Measurements from ENCODE around the gene FANCG. TPM values are rescaled to one million over a fixed set of nuclear protein-coding genes. Genes with fewer than 3 reads are reported as not detected.
A peak's percentile ranks its signal among the peaks of the same experiment; 100 is the strongest.

The FANCG gene
- total RNA-seq, 4 donors from 2014 or later, result 11.6 to 23.4 (median 18.8) TPM

- intact Hi-C loops (cut with DNase I), result no loop called here
- WGBS, 2 donors, result 8 to 25% methylated on average over 1 to 3 of the region's 3 CpGs
- H3K36me3 ChIP-seq, result peaks cover 22 to 37% (median 28%) of the 10 kb centered on the region in 3 donors
- H3K9me3 ChIP-seq, result no peaks in the 10 kb centered on the region
- H3K4me3 ChIP-seq, result peak overlapping the region; percentile 70 to 94 (median 74)
- peak overlapping the region; percentile 91 to 96 (median 94) for H3K27ac ChIP-seq
- H3K27me3 ChIP-seq, result no peaks in the 10 kb centered on the region
- H3K4me1 ChIP-seq, result peaks cover 45 to 60% (median 49%) of the 10 kb centered on the region in 3 donors
- TF ChIP-seq, protein P1, sequence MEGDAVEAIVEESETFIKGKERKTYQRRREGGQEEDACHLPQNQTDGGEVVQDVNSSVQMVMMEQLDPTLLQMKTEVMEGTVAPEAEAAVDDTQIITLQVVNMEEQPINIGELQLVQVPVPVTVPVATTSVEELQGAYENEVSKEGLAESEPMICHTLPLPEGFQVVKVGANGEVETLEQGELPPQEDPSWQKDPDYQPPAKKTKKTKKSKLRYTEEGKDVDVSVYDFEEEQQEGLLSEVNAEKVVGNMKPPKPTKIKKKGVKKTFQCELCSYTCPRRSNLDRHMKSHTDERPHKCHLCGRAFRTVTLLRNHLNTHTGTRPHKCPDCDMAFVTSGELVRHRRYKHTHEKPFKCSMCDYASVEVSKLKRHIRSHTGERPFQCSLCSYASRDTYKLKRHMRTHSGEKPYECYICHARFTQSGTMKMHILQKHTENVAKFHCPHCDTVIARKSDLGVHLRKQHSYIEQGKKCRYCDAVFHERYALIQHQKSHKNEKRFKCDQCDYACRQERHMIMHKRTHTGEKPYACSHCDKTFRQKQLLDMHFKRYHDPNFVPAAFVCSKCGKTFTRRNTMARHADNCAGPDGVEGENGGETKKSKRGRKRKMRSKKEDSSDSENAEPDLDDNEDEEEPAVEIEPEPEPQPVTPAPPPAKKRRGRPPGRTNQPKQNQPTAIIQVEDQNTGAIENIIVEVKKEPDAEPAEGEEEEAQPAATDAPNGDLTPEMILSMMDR (IDR thresholded peaks at IDR 0.05), result no peak
- no peak for TF ChIP-seq POLR2A (IDR thresholded peaks at IDR 0.05)
- no peak for DNase-seq
Measured at GRCh38 chr9:35110327-35110761, 30.6 kb upstream of the FANCG start.

GRCh38 chr9:35108946-35109575 is 29.3 kb upstream of the FANCG start:
- Histone ChIP-seq H3K27me3 (no peaks in the 10 kb centered on the region), H3K4me1 (peaks cover 37 to 48% (median 38%) of the 10 kb centered on the region in 3 donors), H3K9me3 (no peaks in the 10 kb centered on the region), H3K27ac (no peak overlapping the region), H3K36me3 (peaks cover 22 to 49% (median 31%) of the 10 kb centered on the region in 3 donors), H3K4me3 (no peak overlapping the region)
- DNase-seq, result no peak
- 52 to 76% methylated on average over 7 to 8 of the region's 8 CpGs for WGBS, 2 donors
- intact Hi-C loops (cut with DNase I), result no loop called here
- TF ChIP-seq, protein P1 (IDR thresholded peaks at IDR 0.05), result no peak
- TF ChIP-seq POLR2A (IDR thresholded peaks at IDR 0.05), result no peak

GRCh38 chr9:35108461-35108860 is 28.7 kb upstream of the FANCG start:
- Histone ChIP-seq H3K9me3 (no peaks in the 10 kb centered on the region), H3K4me3 (no peak overlapping the region), H3K36me3 (peaks cover 22 to 50% (median 31%) of the 10 kb centered on the region in 3 donors), H3K27ac (no peak overlapping the region), H3K27me3 (no peaks in the 10 kb centered on the region), H3K4me1 (peaks cover 34 to 48% (median 37%) of the 10 kb centered on the region in 3 donors)
- TF ChIP-seq POLR2A (IDR thresholded peaks at IDR 0.05), result no peak
- TF ChIP-seq, protein P1 (IDR thresholded peaks at IDR 0.05), result no peak
- intact Hi-C loops (cut with DNase I), result no loop called here
- no peak for DNase-seq
- 92 to 93% methylated on average over 4 to 6 of the region's 6 CpGs for WGBS, 2 donors

DNA sequence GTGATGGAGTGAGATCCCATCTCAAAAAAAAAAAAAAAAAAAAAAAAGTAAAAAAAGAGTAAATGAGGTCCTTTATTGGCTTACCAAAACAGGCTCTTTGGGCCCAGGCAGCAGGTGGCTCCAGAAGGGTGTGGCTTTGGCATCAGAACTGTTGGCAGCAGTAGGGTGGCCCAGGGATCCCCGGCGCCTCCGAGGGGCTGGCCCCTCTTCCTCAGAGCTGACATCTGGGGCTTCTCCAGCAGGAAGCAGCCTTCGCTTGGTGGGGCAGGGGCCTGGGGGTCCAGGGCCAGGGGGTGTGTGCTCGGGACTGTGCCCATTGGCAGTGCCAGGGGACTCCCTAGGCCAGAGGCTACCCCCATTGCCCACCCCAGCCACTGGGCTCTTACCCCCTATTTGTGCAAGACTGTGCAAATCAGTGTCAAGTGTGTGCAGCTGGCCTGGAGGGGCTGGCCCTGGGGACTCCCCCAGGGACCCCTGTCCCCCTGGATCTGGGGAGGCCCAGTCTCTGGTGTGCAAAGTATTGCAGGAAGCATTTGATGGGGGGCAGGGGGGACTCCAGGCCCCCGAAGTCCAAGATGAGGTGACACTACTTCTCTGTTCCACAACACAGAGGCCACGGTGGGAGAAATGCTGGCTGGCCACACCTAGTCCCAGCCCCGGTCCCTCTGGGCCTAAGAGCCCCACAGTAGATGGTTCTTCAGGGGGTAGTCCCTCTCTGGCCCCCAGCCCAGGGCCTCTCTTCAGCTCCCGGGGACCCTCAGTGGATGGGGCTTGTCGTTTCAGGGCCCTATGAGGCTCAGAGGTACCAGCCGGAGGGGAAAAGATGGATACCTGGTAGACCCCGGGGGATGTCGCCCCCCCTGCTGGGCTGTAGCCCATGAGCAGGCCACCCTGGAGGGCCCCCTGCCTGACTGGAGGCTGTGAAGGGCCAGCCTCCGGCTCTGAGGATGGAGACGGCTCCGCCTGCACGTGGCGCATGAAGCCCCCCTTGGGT is 27.9 kb upstream of the FANCG start:
- no peak for DNase-seq
- Histone ChIP-seq H3K4me3 (no peak overlapping the region), H3K4me1 (peaks cover 29 to 43% (median 30%) of the 10 kb centered on the region in 3 donors), H3K27ac (no peak overlapping the region), H3K9me3 (no peaks in the 10 kb centered on the region), H3K27me3 (no peaks in the 10 kb centered on the region), H3K36me3 (peaks cover 22 to 50% (median 31%) of the 10 kb centered on the region in 3 donors)
- no peak for TF ChIP-seq POLR2A (IDR thresholded peaks at IDR 0.05)
- TF ChIP-seq, protein P1 (IDR thresholded peaks at IDR 0.05), result no peak
- WGBS, 2 donors, result 34 to 54% methylated on average over 3 to 7 of the region's 18 CpGs
- intact Hi-C loops (cut with DNase I), result no loop called here

All from esophagus squamous epithelium (tissue), 5 donors.